MM.1S (cell line): ENCODE measurements around the gene ARL4A.

Experiments used
- CTCF ChIP-seq: fragments of 300-600 bp; sonication (generic); IDR thresholded peaks from 2 replicates; pipeline ENCODE4 v1.5.1; 2016; ENCODE audit warnings: antibody characterized with exemption, low read length, mixed read lengths
- EZH2 ChIP-seq: fragments of 300-600 bp; sonication (generic); optimal IDR thresholded peaks from 2 replicates; pipeline ENCODE3; 2017; ENCODE audit warnings: low read depth, mild to moderate bottlenecking, antibody characterized with exemption, low read length, mixed read lengths

- no peak for TF ChIP-seq CTCF
- TF ChIP-seq EZH2, result no peak
Measured at GRCh38 chr7:12642508-12642907, 44.9 kb upstream of the ARL4A start.
